Left colon (tissue), 2 donors: ENCODE data around the gene SORCS1. TPM values are rescaled to one million over a fixed set of nuclear protein-coding genes. Genes with fewer than 3 reads are reported as not detected.

ENCODE experiments used
- ATAC-seq: fragments of 200-7000 bp; cut with Tn5 transposase; one replicate; pipeline ENCODE4 v1.9.1; 2020; ENCODE audit warnings: mild to moderate bottlenecking, moderate library complexity
- DNase-seq, 2 donors: peaks; one replicate each; pipeline ENCODE4 v3.0.0-alpha.2; 2020
- intact Hi-C, 2 donors: fragments of 100-400 bp; cut with DNase I in 1 of 2; cut with micrococcal nuclease in 1 of 2; formaldehyde crosslinking; loops; one replicate each; pipeline versions ENCODE4 v1.11.2 to v1.14.0; 2022; cut with DNase I, micrococcal nuclease
- total RNA-seq, 2 donors: library from RNA; stranded (reverse); fragmentation: NEBNext Ultra II Directional; extraction: Animal tissue kit (Norgen Biotek cat#: 25700); gene quantifications; one replicate each; pipeline ENCODE4 v1.2.1, GENCODE V29; 2021
- donor health status: DM: no; HTN: no; CAD: no.
- donor health status: DM: yes; HTN: yes; CAD: no.

Gene SORCS1
- total RNA-seq, 2 donors from 2014 or later: 1.1 to 2.7 TPM

- ATAC-seq: no peak
- intact Hi-C loops: no loop called here
Measured at GRCh38 chr10:106661767-106662140, 502.8 kb downstream of the SORCS1 start.

GRCh38 chr10:106661133-106661766 lies 503.3 kb downstream of the SORCS1 start:
- no peak for DNase-seq
- no peak for ATAC-seq
- intact Hi-C loops: no loop called here

More at GRCh38 chr10:106661767-106662140, 502.8 kb downstream of the SORCS1 start:
- DNase-seq: no peak

- DNase-seq (no peak), ATAC-seq (no peak)
- intact Hi-C loops: no loop called here
Measured at GRCh38 chr10:106660550-106660949, 504.0 kb downstream of the SORCS1 start.

GRCh38 chr10:106655636-106656035 lies 508.9 kb downstream of the SORCS1 start:
- intact Hi-C loops: no loop called here
- no peak for ATAC-seq

GRCh38 chr10:106655165-106655564 lies 509.3 kb downstream of the SORCS1 start:
- DNase-seq (no peak), ATAC-seq (no peak)
- intact Hi-C loops: no loop called here

More at GRCh38 chr10:106655636-106656035, 508.9 kb downstream of the SORCS1 start:
- no peak for DNase-seq

- intact Hi-C loops: no loop called here
- DNase-seq: no peak
- no peak for ATAC-seq
Measured at GRCh38 chr10:106652279-106652678, 512.2 kb downstream of the SORCS1 start.

GRCh38 chr10:106648534-106649481 lies 515.7 kb downstream of the SORCS1 start:
- ATAC-seq (no peak), DNase-seq (no peak)
- intact Hi-C loops: no loop called here

GRCh38 chr10:106643473-106643872 lies 521.0 kb downstream of the SORCS1 start:
- DNase-seq: no peak

GRCh38 chr10:106637873-106638272 lies 526.6 kb downstream of the SORCS1 start:
- ATAC-seq (no peak), DNase-seq (no peak)
- intact Hi-C loops: no loop called here

More at GRCh38 chr10:106643473-106643872, 521.0 kb downstream of the SORCS1 start:
- ATAC-seq: no peak
- intact Hi-C loops: no loop called here

GRCh38 chr10:106636766-106637491 lies 527.6 kb downstream of the SORCS1 start:
- DNase-seq (no peak), ATAC-seq (no peak)
- intact Hi-C loops: no loop called here

- intact Hi-C loops: no loop called here
- no peak for ATAC-seq
Measured at GRCh38 chr10:106635947-106636346, 528.6 kb downstream of the SORCS1 start.

GRCh38 chr10:106631016-106631702 lies 533.3 kb downstream of the SORCS1 start:
- intact Hi-C loops: no loop called here
- ATAC-seq (no peak), DNase-seq (no peak)

More at GRCh38 chr10:106635947-106636346, 528.6 kb downstream of the SORCS1 start:
- no peak for DNase-seq

GRCh38 chr10:106626371-106626770 lies 538.1 kb downstream of the SORCS1 start:
- ATAC-seq (no peak), DNase-seq (no peak)
- intact Hi-C loops: no loop called here

- ATAC-seq: no peak
- intact Hi-C loops: no loop called here
Measured at GRCh38 chr10:106625751-106626150, 538.8 kb downstream of the SORCS1 start.

GRCh38 chr10:106619346-106619745 lies 545.2 kb downstream of the SORCS1 start:
- DNase-seq: no peak
- intact Hi-C loops: no loop called here

More at GRCh38 chr10:106625751-106626150, 538.8 kb downstream of the SORCS1 start:
- no peak for DNase-seq

GRCh38 chr10:106618646-106619045 lies 545.9 kb downstream of the SORCS1 start:
- intact Hi-C loops: no loop called here
- ATAC-seq (no peak), DNase-seq (no peak)

More at GRCh38 chr10:106619346-106619745, 545.2 kb downstream of the SORCS1 start:
- no peak for ATAC-seq

GRCh38 chr10:106615081-106615480 lies 549.4 kb downstream of the SORCS1 start:
- DNase-seq (no peak), ATAC-seq (no peak)
- intact Hi-C loops: no loop called here

- no peak for DNase-seq
- no peak for ATAC-seq
- intact Hi-C loops: no loop called here
Measured at GRCh38 chr10:106614293-106614692, 550.2 kb downstream of the SORCS1 start.

GRCh38 chr10:106612381-106612780 lies 552.1 kb downstream of the SORCS1 start:
- ATAC-seq (no peak), DNase-seq (no peak)
- intact Hi-C loops: no loop called here
